ENCODE measurements around the gene NUDT12. TPM values are rescaled to one million over a fixed set of nuclear protein-coding genes. Genes with fewer than 3 reads are reported as not detected.

Gene NUDT12
- total RNA-seq, 4 donors from 2014 or later, result 6.2 to 24.6 (median 17.2) TPM

GRCh38 chr5:103572454-103572853 is 9.9 kb upstream of the NUDT12 start:
- TF ChIP-seq POLR2A (IDR thresholded peaks at IDR 0.05) (no peak), POLR2AphosphoS5 (IDR thresholded peaks at IDR 0.05) (no peak), CTCF (IDR thresholded peaks at IDR 0.05) (no peak), EP300 (IDR thresholded peaks at IDR 0.05; ENCODE audit: low read depth) (no peak)
- Histone ChIP-seq H3K36me3 (no peaks in the 10 kb centered on the region), H3K9me3 (no peaks in the 10 kb centered on the region), H3K27ac (no peak overlapping the region), H3K4me1 (no peaks in the 10 kb centered on the region), H3K27me3 (no peaks in the 10 kb centered on the region), H3K4me3 (no peak overlapping the region)
- 52 to 61% methylated on average over 5 of the region's 5 CpGs for whole genome bisulfite sequencing, 2 donors (ENCODE audit: low coverage in 1 of 2)
- in situ Hi-C loops (cut with MboI; ENCODE audit: low pct_ligation_motif_present in 1 of 4, low pct_unique_long_range_greater_than_20kb in 1 of 4, low sequenced_read_pairs in 3 of 4), result no loop called here
- DNase-seq, result no peak
- intact Hi-C loops (cut with DNase I; ENCODE audit: low total_unique reads), result no loop called here

- WGBS, 2 donors (ENCODE audit: low coverage in 1 of 2), result 94% methylated on average over 13 of the region's 13 CpGs; no CpG with 5 or more reads in 1 of the 2 donors
- H3K9me3 ChIP-seq, result no peaks in the 10 kb centered on the region
- no peak for DNase-seq
- H3K4me1 ChIP-seq, result no peaks in the 10 kb centered on the region
- H3K27ac ChIP-seq, result no peak overlapping the region
- intact Hi-C loops (cut with DNase I; ENCODE audit: low total_unique reads), result no loop called here
- in situ Hi-C loops (cut with MboI; ENCODE audit: low pct_ligation_motif_present in 1 of 4, low pct_unique_long_range_greater_than_20kb in 1 of 4, low sequenced_read_pairs in 3 of 4), result no loop called here
- H3K4me3 ChIP-seq, result no peak overlapping the region
- H3K36me3 ChIP-seq, result no peaks in the 10 kb centered on the region
- TF ChIP-seq EP300 (IDR thresholded peaks at IDR 0.05; ENCODE audit: low read depth), result no peak
- TF ChIP-seq CTCF (IDR thresholded peaks at IDR 0.05), result no peak
- no peak for TF ChIP-seq POLR2A (IDR thresholded peaks at IDR 0.05)
- no peak for TF ChIP-seq POLR2AphosphoS5 (IDR thresholded peaks at IDR 0.05)
- H3K27me3 ChIP-seq, result no peaks in the 10 kb centered on the region
These were observed 9.1 kb upstream of the NUDT12 start for GRCh38 chr5:103571730-103572129.

DNA sequence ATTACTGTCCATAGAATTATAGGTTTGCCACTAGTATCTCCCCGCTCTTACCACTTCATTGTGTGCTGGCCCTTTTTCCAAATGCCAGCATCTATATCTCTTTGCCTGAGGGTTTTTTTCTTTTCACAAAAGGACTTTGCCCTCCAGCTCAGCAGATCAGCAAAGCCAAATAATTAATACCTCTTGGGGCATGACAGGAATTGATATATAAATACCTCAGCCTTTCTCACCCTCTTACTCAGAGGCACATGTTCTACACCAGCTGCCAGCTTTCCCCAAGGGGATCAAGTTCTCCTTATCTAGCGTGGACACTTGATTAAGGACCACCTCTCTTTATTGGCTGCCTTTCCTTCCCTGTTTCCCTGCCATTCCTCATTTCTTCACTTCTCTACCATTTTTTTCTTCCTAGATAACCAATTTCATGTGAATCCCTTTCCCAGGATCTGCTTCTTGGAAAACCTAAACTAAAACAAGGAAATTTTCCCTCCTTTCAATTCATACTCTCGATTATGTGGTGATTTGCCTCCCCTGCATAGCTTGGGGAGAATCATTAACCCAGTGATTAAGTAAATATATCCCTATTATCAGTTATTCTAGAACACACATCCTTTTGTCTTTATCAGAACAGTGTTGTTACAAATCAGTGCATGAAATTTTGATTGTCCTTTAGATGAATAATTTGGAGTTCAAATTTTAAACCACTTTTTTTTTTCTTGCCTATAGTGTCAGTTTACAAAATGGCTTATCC is 6.9 kb upstream of the NUDT12 start:
- Histone ChIP-seq H3K4me3 (no peak overlapping the region), H3K4me1 (peaks cover 0 to 14% (median 4%) of the 10 kb centered on the region in 4 donors), H3K27ac (no peak overlapping the region), H3K36me3 (no peaks in the 10 kb centered on the region), H3K27me3 (no peaks in the 10 kb centered on the region), H3K9me3 (no peaks in the 10 kb centered on the region)
- intact Hi-C loops (cut with DNase I; ENCODE audit: low total_unique reads), result no loop called here
- in situ Hi-C loops (cut with MboI; ENCODE audit: low pct_ligation_motif_present in 1 of 4, low pct_unique_long_range_greater_than_20kb in 1 of 4, low sequenced_read_pairs in 3 of 4), result no loop called here
- TF ChIP-seq CTCF (IDR thresholded peaks at IDR 0.05), result no peak
- no peak for TF ChIP-seq POLR2A (IDR thresholded peaks at IDR 0.05)
- no peak for TF ChIP-seq POLR2AphosphoS5 (IDR thresholded peaks at IDR 0.05)
- no peak for TF ChIP-seq EP300 (IDR thresholded peaks at IDR 0.05; ENCODE audit: low read depth)
- no peak for DNase-seq
- WGBS, 2 donors (ENCODE audit: low coverage in 1 of 2), result 60 to 66% methylated on average over 3 of the region's 3 CpGs

GRCh38 chr5:103565719-103566118 is 3.1 kb upstream of the NUDT12 start:
- Histone ChIP-seq H3K27me3 (no peaks in the 10 kb centered on the region), H3K36me3 (no peaks in the 10 kb centered on the region), H3K4me3 (peak overlapping the region in 1 of 4 donors; percentile 14), H3K9me3 (no peaks in the 10 kb centered on the region), H3K4me1 (peaks cover 0 to 20% (median 11%) of the 10 kb centered on the region in 4 donors), H3K27ac (peak overlapping the region; percentile 16 to 65 (median 44))
- WGBS, 2 donors (ENCODE audit: low coverage in 1 of 2), result 70 to 71% methylated on average over 4 of the region's 4 CpGs
- DNase-seq, result no peak
- in situ Hi-C loops (cut with MboI; ENCODE audit: low pct_ligation_motif_present in 1 of 4, low pct_unique_long_range_greater_than_20kb in 1 of 4, low sequenced_read_pairs in 3 of 4) (no loop called here), intact Hi-C loops (cut with DNase I; ENCODE audit: low total_unique reads) (no loop called here)
- TF ChIP-seq EP300 (IDR thresholded peaks at IDR 0.05; ENCODE audit: low read depth) (no peak), POLR2AphosphoS5 (IDR thresholded peaks at IDR 0.05) (no peak), CTCF (IDR thresholded peaks at IDR 0.05) (no peak), POLR2A (IDR thresholded peaks at IDR 0.05) (no peak)
